Fibroblast of lung (primary cell): ENCODE data around the gene CCDC194. TPM values are rescaled to one million over a fixed set of nuclear protein-coding genes. Genes with fewer than 3 reads are reported as not detected.

Experiments
- DNase-seq, 2 donors: peaks; one replicate each; pipeline versions ENCODE4 v3.0.0 to v3.0.0-alpha.2; 2010; ENCODE audit warnings: low read depth in 2 of 2
- H2AFZ ChIP-seq: 2 replicates; pipeline ENCODE4 v1.5.1; 2012; ENCODE audit warnings: low read length, control low read depth, inconsistent platforms
- H3K27ac ChIP-seq: 2 replicates; pipeline ENCODE4 v1.5.1; 2011; ENCODE audit warnings: low read length, control low read depth; ENCODE audit not compliant: insufficient read depth
- H3K27me3 ChIP-seq: 2 replicates; pipeline ENCODE4 v1.5.1; 2011; ENCODE audit warnings: mild to moderate bottlenecking, low read length; ENCODE audit not compliant: control insufficient read depth, insufficient read depth
- H3K36me3 ChIP-seq: 2 replicates; pipeline ENCODE4 v1.5.1; 2011; ENCODE audit warnings: low read length; ENCODE audit not compliant: control insufficient read depth, insufficient read depth
- H3K4me1 ChIP-seq: 2 replicates; pipeline ENCODE4 v1.5.1; 2011; ENCODE audit warnings: low read length; ENCODE audit not compliant: control insufficient read depth, insufficient read depth; ENCODE audit errors: extremely low read depth
- H3K4me2 ChIP-seq: 2 replicates; pipeline ENCODE4 v1.5.1; 2011; ENCODE audit warnings: low read length, control low read depth; ENCODE audit not compliant: insufficient read depth; ENCODE audit errors: extremely low read depth
- H3K4me3 ChIP-seq, 4 experiments: fragments of 200-600 bp in 1 of 4; sonication (generic) in 1 of 4; replicated peaks in 1 of 4; 2 replicates each; pipeline ENCODE4 v1.5.1; 2011 to 2016; ENCODE audit warnings: low read length in 4 of 4, low read depth in 3 of 4, mild to moderate bottlenecking in 3 of 4, control low read depth in 2 of 4, inconsistent platforms in 1 of 4, mixed read lengths in 1 of 4; ENCODE audit not compliant: insufficient read depth in 1 of 4; ENCODE audit errors: control extremely low read depth in 1 of 4
- H3K79me2 ChIP-seq: 2 replicates; pipeline ENCODE4 v1.5.1; 2012; ENCODE audit warnings: mild to moderate bottlenecking, low read length, inconsistent platforms; ENCODE audit not compliant: control insufficient read depth, insufficient read depth
- H3K9ac ChIP-seq: 2 replicates; pipeline ENCODE4 v1.5.1; 2011; ENCODE audit warnings: mild to moderate bottlenecking, low read length, control low read depth; ENCODE audit not compliant: insufficient read depth
- H3K9me3 ChIP-seq: 2 replicates; pipeline ENCODE4 v1.5.1; 2012; ENCODE audit warnings: low read depth, low read length; ENCODE audit not compliant: control insufficient read depth, insufficient read depth
- H4K20me1 ChIP-seq: 2 replicates; pipeline ENCODE4 v1.5.1; 2011; ENCODE audit warnings: low read length; ENCODE audit not compliant: control insufficient read depth, insufficient read depth; ENCODE audit errors: extremely low read depth
- CTCF ChIP-seq, 2 donors: IDR thresholded peaks in 1 of 2; conservative IDR thresholded peaks in 1 of 2; 1 replicate in 1 of 2; 2 replicates in 1 of 2; pipeline ENCODE4 v1.5.1; 2011 to 2012; ENCODE audit warnings: low read length in 2 of 2, control low read depth in 1 of 2, inconsistent platforms in 1 of 2, low read depth in 1 of 2, mild to moderate bottlenecking in 1 of 2
- EZH2 ChIP-seq: IDR thresholded peaks from 2 replicates; pipeline ENCODE4 v1.5.1; 2012; ENCODE audit warnings: low read length, control low read depth, mild to moderate bottlenecking; ENCODE audit errors: missing control alignments
- polyA plus RNA-seq, 2 donors: library from polyadenylated mRNA; depleted of rRNA in 1 of 2; stranded (reverse) in 1 of 2; unstranded in 1 of 2; fragments of >200 nt; gene quantifications; 2 replicates each; pipeline ENCODE4 v1.2.1, GENCODE V29; 2011 to 2012; ENCODE audit warnings: missing spikeins in 1 of 2
- total RNA-seq: library from RNA; depleted of rRNA; stranded (reverse); fragments of >200 nt; gene quantifications from 2 replicates; pipeline ENCODE4 v1.2.1, GENCODE V29; 2014

CCDC194 gene
- total and polyA plus RNA-seq, 2 donors (not counting 1 experiment from before 2014, with no cell fraction given) = not detected

GRCh38 chr19:17341386-17341785 is 52.6 kb downstream of the CCDC194 start:
- Histone ChIP-seq H2AFZ (no peak overlapping the region), H3K4me3 (no peak overlapping the region), H3K79me2 (no peaks in the 10 kb centered on the region), H3K36me3 (peaks cover 3% of the 10 kb centered on the region), H3K4me1 (peaks cover 3% of the 10 kb centered on the region), H4K20me1 (no peaks in the 10 kb centered on the region), H3K27ac (no peak overlapping the region), H3K4me2 (no peak overlapping the region), H3K27me3 (no peaks in the 10 kb centered on the region), H3K9ac (no peak overlapping the region), H3K9me3 (no peaks in the 10 kb centered on the region)
- DNase-seq = no peak
- TF ChIP-seq EZH2 (no peak), CTCF (conservative IDR thresholded peaks at IDR 0.05 in 1 of 2, IDR thresholded peaks at IDR 0.05 in 1 of 2; ENCODE audit: low read depth in 1 of 2, low read length in 2 of 2) (no peak)

- H2AFZ ChIP-seq = no peak overlapping the region
- H3K27ac ChIP-seq = no peak overlapping the region
- H3K9ac ChIP-seq = no peak overlapping the region
- H3K4me2 ChIP-seq = no peak overlapping the region
- peaks cover 3% of the 10 kb centered on the region for H3K36me3 ChIP-seq
- no peaks in the 10 kb centered on the region for H3K79me2 ChIP-seq
- TF ChIP-seq CTCF (conservative IDR thresholded peaks at IDR 0.05 in 1 of 2, IDR thresholded peaks at IDR 0.05 in 1 of 2; ENCODE audit: low read depth in 1 of 2, low read length in 2 of 2) (no peak), EZH2 (no peak)
- H3K9me3 ChIP-seq = no peaks in the 10 kb centered on the region
- H3K4me1 ChIP-seq = peaks cover 3% of the 10 kb centered on the region
- H4K20me1 ChIP-seq = no peaks in the 10 kb centered on the region
- H3K4me3 ChIP-seq = no peak overlapping the region
- no peak for DNase-seq
- H3K27me3 ChIP-seq = no peaks in the 10 kb centered on the region
Observed at GRCh38 chr19:17340871-17341357, 53.1 kb downstream of the CCDC194 start.

Other genes starting within 250 kb of the CCDC194 start
- 23.8 and 26.5 TPM in 2 replicates for gene USE1, start 178.8 kb downstream of the CCDC194 start, total RNA-seq
- gene USE1, start 178.8 kb downstream of the CCDC194 start, polyA plus RNA-seq = 25.8 and 27.1 TPM in 2 replicates
- gene OCEL1, start 168.0 kb downstream of the CCDC194 start, total RNA-seq = 2.6 and 4.6 TPM in 2 replicates
- gene OCEL1, start 168.0 kb downstream of the CCDC194 start, polyA plus RNA-seq = 4.5 and 8.8 TPM in 2 replicates
- 37.0 and 42.4 TPM in 2 replicates for gene NR2F6, start 148.3 kb downstream of the CCDC194 start, total RNA-seq
- gene NR2F6, start 148.3 kb downstream of the CCDC194 start, polyA plus RNA-seq = 9.6 and 10.4 TPM in 2 replicates
- under 0.01 TPM in 1 of 2 replicates, not detected in the other for gene USHBP1, start 129.5 kb downstream of the CCDC194 start, total RNA-seq
- gene USHBP1, start 129.5 kb downstream of the CCDC194 start, polyA plus RNA-seq = not detected in 2 replicates
- 74.3 and 79.4 TPM in 2 replicates for gene BABAM1, start 126.8 kb downstream of the CCDC194 start, total RNA-seq
- gene BABAM1, start 126.8 kb downstream of the CCDC194 start, polyA plus RNA-seq = 68.8 and 81.2 TPM in 2 replicates
- 0.17 and 0.26 TPM in 2 replicates for gene ANKLE1, start 112.3 kb downstream of the CCDC194 start, total RNA-seq
- 0.08 and 0.29 TPM in 2 replicates for gene ANKLE1, start 112.3 kb downstream of the CCDC194 start, polyA plus RNA-seq
- gene ABHD8, start 90.8 kb downstream of the CCDC194 start, total RNA-seq = 10.3 and 16.8 TPM in 2 replicates
- gene ABHD8, start 90.8 kb downstream of the CCDC194 start, polyA plus RNA-seq = 3.9 and 4.8 TPM in 2 replicates
- gene MRPL34, start 88.3 kb downstream of the CCDC194 start, total RNA-seq = 44.8 and 48.3 TPM in 2 replicates
- gene MRPL34, start 88.3 kb downstream of the CCDC194 start, polyA plus RNA-seq = 27.5 and 38.8 TPM in 2 replicates
- 8.0 and 17.7 TPM in 2 replicates for gene DDA1, start 84.6 kb downstream of the CCDC194 start, total RNA-seq
- gene DDA1, start 84.6 kb downstream of the CCDC194 start, polyA plus RNA-seq = 42.6 and 63.9 TPM in 2 replicates
- 5.9 TPM in 2 replicates for gene ANO8, start 59.3 kb downstream of the CCDC194 start, total RNA-seq
- 1.1 and 1.8 TPM in 2 replicates for gene ANO8, start 59.3 kb downstream of the CCDC194 start, polyA plus RNA-seq
- gene GTPBP3, start 56.6 kb downstream of the CCDC194 start, total RNA-seq = 11.1 and 17.2 TPM in 2 replicates
- gene GTPBP3, start 56.6 kb downstream of the CCDC194 start, polyA plus RNA-seq = 3.7 and 5.4 TPM in 2 replicates
- not detected in 2 replicates for gene PLVAP, start 16.9 kb downstream of the CCDC194 start, total RNA-seq
- gene PLVAP, start 16.9 kb downstream of the CCDC194 start, polyA plus RNA-seq = not detected in 2 replicates
- 4.3 and 4.6 TPM in 2 replicates for gene BST2, start 11.4 kb upstream of the CCDC194 start, total RNA-seq
- 2.4 and 5.6 TPM in 2 replicates for gene BST2, start 11.4 kb upstream of the CCDC194 start, polyA plus RNA-seq
- gene MVB12A, start 25.9 kb upstream of the CCDC194 start, total RNA-seq = 28.0 and 34.7 TPM in 2 replicates
- gene MVB12A, start 25.9 kb upstream of the CCDC194 start, polyA plus RNA-seq = 24.8 and 26.3 TPM in 2 replicates
- gene TMEM221, start 54.5 kb upstream of the CCDC194 start, total RNA-seq = under 0.01 and 0.17 TPM in 2 replicates
- gene TMEM221, start 54.5 kb upstream of the CCDC194 start, polyA plus RNA-seq = not detected in 2 replicates
- not detected in 2 replicates for gene NXNL1, start 66.7 kb upstream of the CCDC194 start, total RNA-seq
- not detected in 2 replicates for gene NXNL1, start 66.7 kb upstream of the CCDC194 start, polyA plus RNA-seq
- gene SLC27A1, start 76.3 kb upstream of the CCDC194 start, total RNA-seq = 20.0 and 25.3 TPM in 2 replicates
- 3.6 and 4.0 TPM in 2 replicates for gene SLC27A1, start 76.3 kb upstream of the CCDC194 start, polyA plus RNA-seq
- gene PGLS, start 117.5 kb upstream of the CCDC194 start, total RNA-seq = 52.8 and 67.3 TPM in 2 replicates
- gene PGLS, start 117.5 kb upstream of the CCDC194 start, polyA plus RNA-seq = 24.0 and 25.9 TPM in 2 replicates
- gene COLGALT1, start 161.5 kb upstream of the CCDC194 start, total RNA-seq = 58.6 and 96.9 TPM in 2 replicates
- 103 and 108 TPM in 2 replicates for gene COLGALT1, start 161.5 kb upstream of the CCDC194 start, polyA plus RNA-seq